GM12878 (cell line): ENCODE measurements around the gene LTBP3. TPM values are rescaled to one million over a fixed set of nuclear protein-coding genes. Genes with fewer than 3 reads are reported as not detected.

ENCODE experiments used
- BMI1 ChIP-seq: fragments of 450-650 bp; IDR thresholded peaks from 2 replicates; pipeline ENCODE4 v1.6.1; 2016; ENCODE audit warnings: mild to moderate bottlenecking, moderate library complexity, borderline replicate concordance
- CREM ChIP-seq: IDR thresholded peaks from 2 replicates; pipeline ENCODE4 v1.6.1; 2014; ENCODE audit warnings: antibody characterized with exemption, low read depth
- E4F1 ChIP-seq: fragments of 450-650 bp; IDR thresholded peaks from 2 replicates; pipeline ENCODE4 v1.6.1; 2018; ENCODE audit warnings: borderline replicate concordance, mild to moderate bottlenecking; ENCODE audit not compliant: partially characterized antibody
- EED ChIP-seq: sonication (generic); IDR thresholded peaks from 2 replicates; pipeline ENCODE4 v1.6.1; 2016; ENCODE audit warnings: antibody characterized with exemption, low read depth
- FOS ChIP-seq: IDR thresholded peaks from 3 replicates; pipeline ENCODE4 v1.6.1; 2011; ENCODE audit warnings: borderline replicate concordance; ENCODE audit not compliant: insufficient read length; ENCODE audit errors: extremely low read depth
- LARP7 ChIP-seq: fragments of 450-650 bp; IDR thresholded peaks from 2 replicates; pipeline ENCODE4 v1.6.1; 2017; ENCODE audit warnings: mild to moderate bottlenecking
- MLLT1 ChIP-seq: fragments of 450-650 bp; IDR thresholded peaks from 2 replicates; pipeline ENCODE4 v1.6.1; 2016; ENCODE audit warnings: mild to moderate bottlenecking
- NBN ChIP-seq: fragments of 450-650 bp; IDR thresholded peaks from 2 replicates; pipeline ENCODE4 v1.6.1; 2016
- NKRF ChIP-seq: fragments of 450-650 bp; conservative IDR thresholded peaks from 2 replicates; pipeline ENCODE4 v1.6.1; 2017; ENCODE audit warnings: mild to moderate bottlenecking, moderate library complexity
- POLR2A ChIP-seq: IDR thresholded peaks from 2 replicates; pipeline ENCODE4 v1.6.1; 2011; ENCODE audit warnings: low read depth, mild to moderate bottlenecking, low read length
- POLR2AphosphoS5 ChIP-seq: IDR thresholded peaks from 2 replicates; pipeline ENCODE4 v1.6.1; 2011; ENCODE audit warnings: mild to moderate bottlenecking, low read length, inconsistent platforms
- SIX5 ChIP-seq: IDR thresholded peaks from 2 replicates; pipeline ENCODE4 v1.6.1; 2011; ENCODE audit warnings: mild to moderate bottlenecking, low read depth, low read length, moderate library complexity; ENCODE audit not compliant: severe bottlenecking
- SMARCA5 ChIP-seq: fragments of 450-650 bp; IDR thresholded peaks from 2 replicates; pipeline ENCODE4 v1.6.1; 2017; ENCODE audit warnings: mild to moderate bottlenecking
- SMC3 ChIP-seq: IDR thresholded peaks from 2 replicates; pipeline ENCODE4 v1.6.1; 2011; ENCODE audit warnings: low read length, improper control_type of control experiment, borderline replicate concordance
- SP1 ChIP-seq: IDR thresholded peaks from one replicate; pipeline ENCODE4 v1.6.1; 2011; ENCODE audit warnings: low read depth, low read length
- YY1 ChIP-seq: IDR thresholded peaks from 2 replicates; pipeline ENCODE4 v1.6.1; 2011; ENCODE audit warnings: low read depth, mild to moderate bottlenecking, low read length
- ZBTB11 ChIP-seq: fragments of 450-650 bp; formaldehyde crosslinking; IDR thresholded peaks from 2 replicates; pipeline ENCODE4 v1.5.0; 2022; ENCODE audit warnings: mild to moderate bottlenecking, missing genetic modification characterization
- ZBTB33 ChIP-seq: fragments of 450-650 bp; IDR thresholded peaks from 2 replicates; pipeline ENCODE4 v1.6.1; 2017; ENCODE audit warnings: mild to moderate bottlenecking
- polyA plus RNA-seq, 11 experiments: library from polyadenylated mRNA; depleted of rRNA in 4 of 11; unstranded in 6 of 11; stranded (reverse) in 5 of 11; fragments of >200 nt; fragmentation: Nextera tagmentation in 4 of 11; fragmentation: Illumina TruSeq in 1 of 11; extraction: Ambion mirVana in 4 of 11; extraction: Trizol in 1 of 11; gene quantifications; 1 replicate in 1 of 11; 2 replicates in 10 of 11; pipeline versions ENCODE4 v1.2.1 to v1.2.3, GENCODE V29; 2011 to 2016; ENCODE audit warnings: inconsistent platforms in 2 of 11, missing spikeins in 2 of 11, low read depth in 1 of 11
- total RNA-seq, 4 experiments: library from RNA; depleted of rRNA in 3 of 4; stranded (reverse); fragments of >200 nt in 3 of 4; fragmentation: Illumina TruSeq in 1 of 4; extraction: Trizol in 1 of 4; gene quantifications; 2 replicates each; pipeline versions ENCODE4 v1.2.1 to v1.2.3, GENCODE V29; 2013 to 2021

The LTBP3 gene
- total and polyA plus RNA-seq, 10 of the 15 experiments (the other 5 are each of a cell fraction or from before 2014, with no cell fraction given) = 2.2 to 12.2 (median 6.2) TPM; not detected in 2

- TF ChIP-seq E4F1 (peak; percentile 43), SP1 (peak; percentile 96), SMC3 (peak; percentile 66), SIX5 (peak; percentile 77), EED (peak; percentile 66; the same call in 1 of the 2 replicates), POLR2AphosphoS5 (peak; percentile 90), POLR2A (peak; percentile 78), NBN (peak; percentile 98), BMI1 (peak; percentile 29; the same call in 1 of the 2 replicates), YY1 (peak; percentile 95), NKRF (peak; percentile 76; the same call in 1 of the 2 replicates), FOS (no peak), ZBTB33 (no peak), LARP7 (peak; percentile 65), ZBTB11 (CRISPR knock-in tag) (peak; percentile 73), MLLT1 (0 out of 2 replicates have a peak, but pooled peaks have one; percentile 14), SMARCA5 (no peak), CREM (peak; percentile 99)
Measured at GRCh38 chr11:65569973-65570918, 12.1 kb upstream of the LTBP3 start, which contains the start of gene ZNRD2 (continued).
